Measurements from ENCODE around the gene MCC. TPM values are rescaled to one million over a fixed set of nuclear protein-coding genes. Genes with fewer than 3 reads are reported as not detected.
A peak's percentile ranks its signal among the peaks of the same experiment; 100 is the strongest.

MCC gene
- total and polyA plus RNA-seq, 4 donors = 9.0 to 47.3 (median 14.7) TPM

DNA sequence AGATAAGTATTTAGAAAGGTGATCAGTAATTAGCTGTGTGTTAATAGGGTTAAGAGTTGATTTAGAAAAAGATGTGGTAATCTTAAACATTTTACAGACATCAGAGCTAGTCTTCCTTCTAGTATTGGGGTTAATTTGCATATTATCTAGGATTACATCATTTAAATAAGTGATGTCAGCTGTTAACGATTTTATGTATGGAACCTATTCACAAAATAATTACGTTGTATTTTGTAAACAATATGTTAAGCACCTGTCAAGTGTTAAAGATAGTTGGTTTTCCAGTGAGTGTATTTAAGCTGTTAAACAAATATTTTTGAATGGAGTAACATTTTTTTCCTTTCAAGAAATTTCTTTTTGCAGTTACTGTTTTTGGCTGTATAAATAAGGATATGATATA, 509.4 kb downstream of the MCC start:
- TF ChIP-seq, protein P1, sequence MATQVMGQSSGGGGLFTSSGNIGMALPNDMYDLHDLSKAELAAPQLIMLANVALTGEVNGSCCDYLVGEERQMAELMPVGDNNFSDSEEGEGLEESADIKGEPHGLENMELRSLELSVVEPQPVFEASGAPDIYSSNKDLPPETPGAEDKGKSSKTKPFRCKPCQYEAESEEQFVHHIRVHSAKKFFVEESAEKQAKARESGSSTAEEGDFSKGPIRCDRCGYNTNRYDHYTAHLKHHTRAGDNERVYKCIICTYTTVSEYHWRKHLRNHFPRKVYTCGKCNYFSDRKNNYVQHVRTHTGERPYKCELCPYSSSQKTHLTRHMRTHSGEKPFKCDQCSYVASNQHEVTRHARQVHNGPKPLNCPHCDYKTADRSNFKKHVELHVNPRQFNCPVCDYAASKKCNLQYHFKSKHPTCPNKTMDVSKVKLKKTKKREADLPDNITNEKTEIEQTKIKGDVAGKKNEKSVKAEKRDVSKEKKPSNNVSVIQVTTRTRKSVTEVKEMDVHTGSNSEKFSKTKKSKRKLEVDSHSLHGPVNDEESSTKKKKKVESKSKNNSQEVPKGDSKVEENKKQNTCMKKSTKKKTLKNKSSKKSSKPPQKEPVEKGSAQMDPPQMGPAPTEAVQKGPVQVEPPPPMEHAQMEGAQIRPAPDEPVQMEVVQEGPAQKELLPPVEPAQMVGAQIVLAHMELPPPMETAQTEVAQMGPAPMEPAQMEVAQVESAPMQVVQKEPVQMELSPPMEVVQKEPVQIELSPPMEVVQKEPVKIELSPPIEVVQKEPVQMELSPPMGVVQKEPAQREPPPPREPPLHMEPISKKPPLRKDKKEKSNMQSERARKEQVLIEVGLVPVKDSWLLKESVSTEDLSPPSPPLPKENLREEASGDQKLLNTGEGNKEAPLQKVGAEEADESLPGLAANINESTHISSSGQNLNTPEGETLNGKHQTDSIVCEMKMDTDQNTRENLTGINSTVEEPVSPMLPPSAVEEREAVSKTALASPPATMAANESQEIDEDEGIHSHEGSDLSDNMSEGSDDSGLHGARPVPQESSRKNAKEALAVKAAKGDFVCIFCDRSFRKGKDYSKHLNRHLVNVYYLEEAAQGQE (IDR thresholded peaks at IDR 0.05) = no peak
- TF ChIP-seq, protein P2, sequence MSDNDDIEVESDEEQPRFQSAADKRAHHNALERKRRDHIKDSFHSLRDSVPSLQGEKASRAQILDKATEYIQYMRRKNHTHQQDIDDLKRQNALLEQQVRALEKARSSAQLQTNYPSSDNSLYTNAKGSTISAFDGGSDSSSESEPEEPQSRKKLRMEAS (IDR thresholded peaks at IDR 0.05) = no peak
- TF ChIP-seq FOXA2 (IDR thresholded peaks at IDR 0.05) = no peak
- TF ChIP-seq RXRA (IDR thresholded peaks at IDR 0.05) = no peak
- TF ChIP-seq SP1 (IDR thresholded peaks at IDR 0.05) = no peak
- TF ChIP-seq, protein P3, sequence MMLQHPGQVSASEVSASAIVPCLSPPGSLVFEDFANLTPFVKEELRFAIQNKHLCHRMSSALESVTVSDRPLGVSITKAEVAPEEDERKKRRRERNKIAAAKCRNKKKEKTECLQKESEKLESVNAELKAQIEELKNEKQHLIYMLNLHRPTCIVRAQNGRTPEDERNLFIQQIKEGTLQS (IDR thresholded peaks at IDR 0.05) = no peak
- H3K9me3 ChIP-seq (ENCODE audit: control insufficient read depth in 4 of 4, low read length in 3 of 4) = no peaks in the 10 kb centered on the region
- no peak for DNase-seq (ENCODE audit: low spot score)
- 34% methylated on average over 2 of the region's 2 CpGs for WGBS
- H3K9ac ChIP-seq (ENCODE audit: low read depth in 1 of 2, low read length in 2 of 2) = peak overlapping the region in 1 of 2 donors; percentile 20
- no peak overlapping the region for H3K27ac ChIP-seq (ENCODE audit: low read depth in 1 of 2, low read length in 2 of 2)
- peaks cover 0 to 21% (median 3%) of the 10 kb centered on the region in 4 donors for H3K4me1 ChIP-seq (ENCODE audit: control insufficient read depth in 4 of 4, insufficient read depth in 4 of 4, low read length in 3 of 4)
- no peak overlapping the region for H3K4me3 ChIP-seq (ENCODE audit: low read depth in 1 of 3, low read length in 3 of 3)
- no peaks in the 10 kb centered on the region for H3K27me3 ChIP-seq (ENCODE audit: control insufficient read depth in 4 of 4, insufficient read depth in 4 of 4, low read length in 3 of 4)
- H3K36me3 ChIP-seq (ENCODE audit: control insufficient read depth in 4 of 4, insufficient read depth in 3 of 4, low read depth in 1 of 4, low read length in 3 of 4) = no peaks in the 10 kb centered on the region

DNA sequence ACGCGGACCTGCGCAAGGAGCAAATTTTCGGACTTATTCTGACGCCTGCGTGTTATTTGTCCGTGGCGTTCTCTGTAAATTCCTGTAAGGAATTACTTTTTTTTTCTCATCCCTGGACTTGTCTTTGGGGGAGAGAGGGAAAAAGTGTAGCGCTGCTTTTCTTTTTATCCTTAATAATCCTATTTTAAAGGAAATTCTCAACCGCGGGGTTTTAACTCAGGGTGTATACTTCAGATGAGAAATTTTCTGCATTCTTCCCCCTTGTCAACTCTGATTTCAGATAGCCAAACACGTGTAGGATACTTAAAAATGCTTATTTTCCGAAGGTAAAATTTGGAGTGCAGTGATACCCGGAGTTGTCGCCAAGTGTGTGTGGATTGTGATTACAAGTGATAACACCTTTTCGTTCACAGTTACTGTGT, 510.8 kb downstream of the MCC start:
- H3K9ac ChIP-seq (ENCODE audit: low read depth in 1 of 2, low read length in 2 of 2) = peak overlapping the region; percentile 67 to 87
- DNase-seq (ENCODE audit: low spot score) = no peak
- H3K27me3 ChIP-seq (ENCODE audit: control insufficient read depth in 4 of 4, insufficient read depth in 4 of 4, low read length in 3 of 4) = no peaks in the 10 kb centered on the region
- H3K9me3 ChIP-seq (ENCODE audit: control insufficient read depth in 4 of 4, low read length in 3 of 4) = no peaks in the 10 kb centered on the region
- peak overlapping the region; percentile 83 to 88 for H3K27ac ChIP-seq (ENCODE audit: low read depth in 1 of 2, low read length in 2 of 2)
- H3K4me3 ChIP-seq (ENCODE audit: low read depth in 1 of 3, low read length in 3 of 3) = peak overlapping the region; percentile 91 to 98 (median 92)
- WGBS = under 1% methylated on average over 16 of the region's 16 CpGs
- no peaks in the 10 kb centered on the region for H3K36me3 ChIP-seq (ENCODE audit: control insufficient read depth in 4 of 4, insufficient read depth in 3 of 4, low read depth in 1 of 4, low read length in 3 of 4)
- TF ChIP-seq, protein P4, sequence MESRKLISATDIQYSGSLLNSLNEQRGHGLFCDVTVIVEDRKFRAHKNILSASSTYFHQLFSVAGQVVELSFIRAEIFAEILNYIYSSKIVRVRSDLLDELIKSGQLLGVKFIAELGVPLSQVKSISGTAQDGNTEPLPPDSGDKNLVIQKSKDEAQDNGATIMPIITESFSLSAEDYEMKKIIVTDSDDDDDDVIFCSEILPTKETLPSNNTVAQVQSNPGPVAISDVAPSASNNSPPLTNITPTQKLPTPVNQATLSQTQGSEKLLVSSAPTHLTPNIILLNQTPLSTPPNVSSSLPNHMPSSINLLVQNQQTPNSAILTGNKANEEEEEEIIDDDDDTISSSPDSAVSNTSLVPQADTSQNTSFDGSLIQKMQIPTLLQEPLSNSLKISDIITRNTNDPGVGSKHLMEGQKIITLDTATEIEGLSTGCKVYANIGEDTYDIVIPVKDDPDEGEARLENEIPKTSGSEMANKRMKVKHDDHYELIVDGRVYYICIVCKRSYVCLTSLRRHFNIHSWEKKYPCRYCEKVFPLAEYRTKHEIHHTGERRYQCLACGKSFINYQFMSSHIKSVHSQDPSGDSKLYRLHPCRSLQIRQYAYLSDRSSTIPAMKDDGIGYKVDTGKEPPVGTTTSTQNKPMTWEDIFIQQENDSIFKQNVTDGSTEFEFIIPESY (IDR thresholded peaks at IDR 0.05) = no peak
- no peak for TF ChIP-seq TAF1 (conservative IDR thresholded peaks at IDR 0.05)
- peaks cover 0 to 21% (median 3%) of the 10 kb centered on the region in 4 donors for H3K4me1 ChIP-seq (ENCODE audit: control insufficient read depth in 4 of 4, insufficient read depth in 4 of 4, low read length in 3 of 4)

DNA sequence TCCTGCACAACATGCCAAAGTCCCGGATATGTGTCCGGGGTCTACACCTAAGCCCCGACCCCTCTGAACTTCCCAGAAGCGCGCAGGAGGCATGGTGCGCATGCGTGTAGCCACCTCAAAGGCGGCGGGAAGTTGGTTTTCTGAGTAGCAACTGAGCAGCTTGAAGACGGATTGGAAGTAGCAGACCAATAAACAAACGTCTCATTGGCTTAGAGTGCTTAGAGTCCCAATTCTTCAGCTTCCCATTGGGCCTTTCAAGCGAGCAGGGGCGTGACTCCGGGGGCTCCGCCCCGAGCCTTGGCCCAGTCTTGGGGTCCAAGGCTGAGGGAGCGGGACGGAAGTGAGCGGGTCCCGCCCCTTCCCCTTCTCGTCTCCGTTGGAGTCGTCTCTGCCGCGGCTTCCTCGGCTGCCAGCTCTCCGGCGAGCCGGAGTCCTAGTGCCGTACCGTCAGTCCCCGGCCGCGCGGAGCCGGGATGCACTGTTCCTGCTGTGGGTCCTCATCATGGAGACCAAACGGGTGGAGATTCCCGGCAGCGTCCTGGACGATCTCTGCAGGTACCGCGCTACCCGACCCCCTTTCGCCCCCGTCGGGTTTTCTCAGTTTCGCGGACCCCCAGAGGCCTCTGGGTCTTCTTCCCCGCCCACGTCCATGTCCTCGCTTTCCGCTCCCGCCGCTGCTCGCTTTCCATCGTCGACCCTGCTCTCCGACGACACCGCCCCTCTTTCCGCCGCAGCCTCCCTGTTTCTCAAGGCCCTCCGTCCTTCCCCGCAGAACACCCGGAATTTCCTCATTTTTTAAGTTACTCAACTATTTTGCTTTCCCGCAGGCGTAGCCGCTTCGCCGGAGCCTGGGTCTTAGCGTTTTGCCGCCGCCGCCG, 511.6 kb downstream of the MCC start, which contains the start of gene DCP2:
Gene DCP2, plus strand, starts transcription at position 367 of the 878 bp plus-strand sequence. Its CDS starts 136 bp downstream, at position 503.
- peak; percentile 90 for DNase-seq (ENCODE audit: low spot score)
- no peaks in the 10 kb centered on the region for H3K36me3 ChIP-seq (ENCODE audit: control insufficient read depth in 4 of 4, insufficient read depth in 3 of 4, low read depth in 1 of 4, low read length in 3 of 4)
- no peaks in the 10 kb centered on the region for H3K9me3 ChIP-seq (ENCODE audit: control insufficient read depth in 4 of 4, low read length in 3 of 4)
- H3K27ac ChIP-seq (ENCODE audit: low read depth in 1 of 2, low read length in 2 of 2) = peak within 1 kb of the TSS; percentile 83 to 88
- H3K4me1 ChIP-seq (ENCODE audit: control insufficient read depth in 4 of 4, insufficient read depth in 4 of 4, low read length in 3 of 4) = peaks cover 0 to 21% (median 3%) of the 10 kb centered on the region in 4 donors
- peak within 1 kb of the TSS; percentile 67 to 87 for H3K9ac ChIP-seq (ENCODE audit: low read depth in 1 of 2, low read length in 2 of 2)
- WGBS = under 1% methylated on average over 75 of the region's 75 CpGs
- H3K4me3 ChIP-seq (ENCODE audit: low read depth in 1 of 3, low read length in 3 of 3) = peak within 1 kb of the TSS; percentile 91 to 98 (median 92)
- no peaks in the 10 kb centered on the region for H3K27me3 ChIP-seq (ENCODE audit: control insufficient read depth in 4 of 4, insufficient read depth in 4 of 4, low read length in 3 of 4)
- TF ChIP-seq HNF4G (IDR thresholded peaks at IDR 0.05) (peak; percentile 53), SP1 (IDR thresholded peaks at IDR 0.05) (peak; percentile 98), FOXA2 (IDR thresholded peaks at IDR 0.05) (no peak), YY1 (IDR thresholded peaks at IDR 0.05) (peak; percentile 65), GABPA (IDR thresholded peaks at IDR 0.05 in 1 of 2, conservative IDR thresholded peaks at IDR 0.05 in 1 of 2) (peak in 1 of 2 donors; percentile 73), TAF1 (conservative IDR thresholded peaks at IDR 0.05) (peak; percentile 45), RXRA (IDR thresholded peaks at IDR 0.05) (peak; percentile 33 to 41), FOXA1 (IDR thresholded peaks at IDR 0.05) (no peak)
- TF ChIP-seq, protein P4 (IDR thresholded peaks at IDR 0.05) = peak; percentile 19
- TF ChIP-seq, protein P3 (IDR thresholded peaks at IDR 0.05) = peak; percentile 47

Measured in liver (tissue), 9 donors.